H1 (cell line): ENCODE data around the gene ZNF419. TPM values are rescaled to one million over a fixed set of nuclear protein-coding genes. Genes with fewer than 3 reads are reported as not detected.

Source experiments
- CTCF ChIA-PET: fragments of 300-600 bp; sonication (Branson Sonifier 250); formaldehyde crosslinking; loops from one replicate; lab custom pipeline; 2021; ENCODE audit not compliant: partially characterized antibody; lab: Charles Lee
- POLR2A ChIA-PET: fragments of 300-600 bp; sonication (Branson Sonifier 250); formaldehyde crosslinking; loops from one replicate; lab custom pipeline; 2021; ENCODE audit warnings: inconsistent platforms; ENCODE audit not compliant: partially characterized antibody; lab: Charles Lee
- DNase-seq, 2 experiments: peaks; one replicate each; pipeline versions ENCODE4 v3.0.0 to v3.0.0-alpha.2; 2010 to 2022; ENCODE audit warnings: low spot score in 2 of 2, low read depth in 1 of 2, mixed read lengths in 1 of 2
- FAIRE-seq: peaks from 2 replicates; lab custom pipeline; 2011; peaks lifted over from hg19 to GRCh38; lab: Jason Lieb, UNC
- H2AFZ ChIP-seq: 2 replicates; pipeline ENCODE4 v1.8.1; 2012; ENCODE audit warnings: low read length, inconsistent platforms
- H2AK5ac ChIP-seq: 2 replicates; pipeline ENCODE4 v1.6.1; 2013; ENCODE audit warnings: low read depth, low read length
- H2BK120ac ChIP-seq: replicated peaks from 2 replicates; pipeline ENCODE3; 2013; ENCODE audit warnings: low read depth, low read length, inconsistent platforms
- H2BK12ac ChIP-seq: 2 replicates; pipeline ENCODE4 v1.6.1; 2013; ENCODE audit warnings: low read depth, low read length
- H2BK15ac ChIP-seq: 2 replicates; pipeline ENCODE4 v1.6.1; 2013; ENCODE audit warnings: low read length
- H2BK20ac ChIP-seq: 2 replicates; pipeline ENCODE4 v1.6.1; 2013; ENCODE audit warnings: low read length
- H2BK5ac ChIP-seq: 2 replicates; pipeline ENCODE4 v1.6.1; 2013; ENCODE audit warnings: low read depth, low read length
- H3K14ac ChIP-seq: 2 replicates; pipeline ENCODE4 v1.6.1; 2013; ENCODE audit warnings: inconsistent platforms; ENCODE audit not compliant: insufficient read length
- H3K18ac ChIP-seq: 2 replicates; pipeline ENCODE4 v1.6.1; 2013; ENCODE audit warnings: low read length; ENCODE audit errors: extremely low read depth
- H3K23ac ChIP-seq: 2 replicates; pipeline ENCODE4 v1.6.1; 2013; ENCODE audit warnings: inconsistent platforms; ENCODE audit not compliant: insufficient read length
- H3K23me2 ChIP-seq: 2 replicates; pipeline ENCODE4 v1.6.1; 2013; ENCODE audit warnings: low read depth, low read length
- H3K27ac ChIP-seq: 2 replicates; pipeline ENCODE4 v1.6.1; 2011; ENCODE audit warnings: low read depth, low read length, inconsistent platforms
- H3K27me3 ChIP-seq, 4 experiments: replicated peaks in 1 of 4; 1 replicate in 1 of 4; 2 replicates in 3 of 4; pipeline versions ENCODE4 v1.6.1 to v1.8.1; 2011 to 2013; ENCODE audit warnings: low read length in 3 of 4, mild to moderate bottlenecking in 3 of 4, inconsistent platforms in 2 of 4, mixed read lengths in 2 of 4, moderate library complexity in 1 of 4; ENCODE audit not compliant: control insufficient read depth in 3 of 4, insufficient read depth in 3 of 4; ENCODE audit errors: extremely low read depth in 1 of 4
- H3K36me3 ChIP-seq, 4 experiments: 2 replicates each; pipeline versions ENCODE4 v1.6.1 to v1.8.1; 2011 to 2013; ENCODE audit warnings: mild to moderate bottlenecking in 4 of 4, low read length in 3 of 4, moderate library complexity in 2 of 4, control low read depth in 1 of 4, inconsistent platforms in 1 of 4; ENCODE audit not compliant: insufficient read depth in 4 of 4, control insufficient read depth in 2 of 4
- H3K4ac ChIP-seq: replicated peaks from 2 replicates; pipeline ENCODE3; 2013; ENCODE audit warnings: low read length, low read depth, mixed read lengths, inconsistent platforms; ENCODE audit not compliant: insufficient read length
- H3K4me1 ChIP-seq, 4 experiments: replicated peaks in 1 of 4; 1 replicate in 1 of 4; 2 replicates in 3 of 4; pipeline versions ENCODE4 v1.6.1 to v1.8.1; 2011 to 2013; ENCODE audit warnings: low read length in 3 of 4, inconsistent platforms in 2 of 4, mixed read lengths in 1 of 4; ENCODE audit not compliant: insufficient read depth in 4 of 4, control insufficient read depth in 3 of 4
- H3K4me2 ChIP-seq, 2 experiments: 2 replicates each; pipeline versions ENCODE4 v1.6.1 to v1.8.1; 2011 to 2013; ENCODE audit warnings: low read depth in 2 of 2, low read length in 2 of 2, control low read depth in 1 of 2, inconsistent platforms in 1 of 2, mild to moderate bottlenecking in 1 of 2; ENCODE audit not compliant: insufficient read depth in 1 of 2
- H3K4me3 ChIP-seq, 4 experiments: fragments of 200-600, 300-600 bp in 1 of 4; sonication (generic), shearing (Covaris generic), sonication (Bioruptor Twin) in 1 of 4; 2 replicates each; pipeline versions ENCODE4 v1.5.1 to v1.8.1; 2011 to 2016; ENCODE audit warnings: low read length in 4 of 4, low read depth in 3 of 4, control low read depth in 2 of 4, inconsistent platforms in 2 of 4, mild to moderate bottlenecking in 2 of 4, mixed read lengths in 1 of 4, moderate library complexity in 1 of 4; ENCODE audit not compliant: insufficient read depth in 2 of 4; ENCODE audit errors: extremely low read depth in 1 of 4
- H3K56ac ChIP-seq: replicated peaks from 2 replicates; pipeline ENCODE3; 2013; ENCODE audit warnings: low read depth, mild to moderate bottlenecking, mixed read lengths, low read length, inconsistent platforms; ENCODE audit not compliant: insufficient read length
- H3K79me1 ChIP-seq: 2 replicates; pipeline ENCODE4 v1.6.1; 2013; ENCODE audit warnings: low read depth, low read length, control low read depth
- H3K79me2 ChIP-seq, 2 experiments: 2 replicates each; pipeline versions ENCODE4 v1.6.1 to v1.8.1; 2012 to 2013; ENCODE audit warnings: low read length in 2 of 2, mild to moderate bottlenecking in 2 of 2, inconsistent platforms in 1 of 2; ENCODE audit not compliant: insufficient read depth in 2 of 2, control insufficient read depth in 1 of 2
- H3K9ac ChIP-seq, 4 experiments: replicated peaks in 1 of 4; 1 replicate in 1 of 4; 2 replicates in 3 of 4; pipeline versions ENCODE4 v1.6.1 to v1.8.1; 2011 to 2013; ENCODE audit warnings: low read depth in 3 of 4, low read length in 3 of 4, control low read depth in 2 of 4, mild to moderate bottlenecking in 2 of 4, moderate library complexity in 2 of 4, inconsistent platforms in 1 of 4; ENCODE audit errors: extremely low read depth in 1 of 4
- H3K9me3 ChIP-seq, 2 experiments: 2 replicates each; pipeline versions ENCODE4 v1.6.1 to v1.8.1; 2012 to 2013; ENCODE audit warnings: mild to moderate bottlenecking in 2 of 2, moderate library complexity in 2 of 2, control low read depth in 1 of 2, inconsistent platforms in 1 of 2, low read depth in 1 of 2, low read length in 1 of 2, mixed read lengths in 1 of 2; ENCODE audit not compliant: insufficient read depth in 2 of 2
- H4K20me1 ChIP-seq, 2 experiments: replicated peaks in 1 of 2; 2 replicates each; pipeline versions ENCODE3 to v1.8.1; 2011 to 2013; ENCODE audit warnings: inconsistent platforms in 2 of 2, low read length in 2 of 2, mild to moderate bottlenecking in 1 of 2; ENCODE audit not compliant: insufficient read depth in 2 of 2, control insufficient read depth in 1 of 2
- H4K5ac ChIP-seq: 2 replicates; pipeline ENCODE4 v1.6.1; 2013; ENCODE audit warnings: low read length, low read depth, mixed read lengths, inconsistent platforms; ENCODE audit not compliant: insufficient read length
- H4K8ac ChIP-seq: 2 replicates; pipeline ENCODE4 v1.8.0; 2013; ENCODE audit warnings: mild to moderate bottlenecking, moderate library complexity, low read length, inconsistent platforms; ENCODE audit not compliant: insufficient read depth; ENCODE audit errors: extremely low read depth
- H4K91ac ChIP-seq: replicated peaks from 2 replicates; pipeline ENCODE3; 2013; ENCODE audit warnings: low read length, mixed read lengths, inconsistent platforms; ENCODE audit not compliant: insufficient read length
- CBX5 ChIP-seq: fragments of 300-800, 300-1000 bp; sonication (generic); IDR thresholded peaks from 2 replicates; pipeline ENCODE4 v1.7.1; 2016; ENCODE audit warnings: antibody characterized with exemption, low read length, low read depth
- CBX8 ChIP-seq: fragments of 300-800, 300-1000 bp; sonication (generic); IDR thresholded peaks from 2 replicates; pipeline ENCODE4 v1.7.1; 2016; ENCODE audit warnings: low read depth, low read length, borderline replicate concordance
- CTCF ChIP-seq, 3 experiments: IDR thresholded peaks; 1 replicate in 2 of 3; 2 replicates in 1 of 3; pipeline versions ENCODE4 v1.5.1 to v1.6.1; 2011; ENCODE audit warnings: low read length in 3 of 3, mild to moderate bottlenecking in 3 of 3, inconsistent platforms in 2 of 3, low read depth in 1 of 3, moderate library complexity in 1 of 3; ENCODE audit not compliant: insufficient read depth in 1 of 3; ENCODE audit errors: control extremely low read depth in 1 of 3
- EGR1 ChIP-seq: IDR thresholded peaks from 2 replicates; pipeline ENCODE4 v1.6.1; 2011; ENCODE audit warnings: low read depth, low read length, borderline replicate concordance
- GTF2F1 ChIP-seq: IDR thresholded peaks from 2 replicates; pipeline ENCODE4 v1.6.1; 2012; ENCODE audit warnings: low read depth, low read length, improper control_type of control experiment, borderline replicate concordance
- NANOG ChIP-seq: IDR thresholded peaks from 2 replicates; pipeline ENCODE4 v1.6.1; 2011; ENCODE audit warnings: low read length, low read depth, mild to moderate bottlenecking, inconsistent platforms; ENCODE audit not compliant: insufficient read depth, poor library complexity, severe bottlenecking
- RAD21 ChIP-seq, 2 experiments: IDR thresholded peaks in 1 of 2; conservative IDR thresholded peaks in 1 of 2; 2 replicates each; pipeline ENCODE4 v1.6.1; 2011; ENCODE audit warnings: low read depth in 2 of 2, low read length in 2 of 2, improper control_type of control experiment in 1 of 2, inconsistent platforms in 1 of 2, mild to moderate bottlenecking in 1 of 2, moderate library complexity in 1 of 2
- SP2 ChIP-seq: IDR thresholded peaks from 2 replicates; pipeline ENCODE4 v1.6.1; 2012; ENCODE audit warnings: mild to moderate bottlenecking, low read length, inconsistent platforms
- YY1 ChIP-seq: IDR thresholded peaks from 2 replicates; pipeline ENCODE4 v1.6.1; 2011; ENCODE audit warnings: low read depth, mild to moderate bottlenecking, low read length
- WGBS, 2 experiments: shearing (Covaris generic) in 1 of 2; methylation state at CpG; one replicate each; pipeline versions ENCODE4 v1.1.6 to v1.1.7; 2013 to 2015; ENCODE audit warnings: low lambda C conversion rate in 2 of 2, mixed read lengths in 2 of 2, inconsistent platforms in 1 of 2, low coverage in 1 of 2, missing lambda C conversion rate in 1 of 2; ENCODE audit not compliant: insufficient replicate concordance in 2 of 2, insufficient coverage in 1 of 2, insufficient read length in 1 of 2; ENCODE audit errors: extremely low coverage in 1 of 2, missing lambda C conversion rate in 1 of 2; 5-methylcytosine and 5-hydroxymethylcytosine counted together
- polyA plus RNA-seq, 7 experiments: library from polyadenylated mRNA; depleted of rRNA in 3 of 7; stranded (reverse) in 5 of 7; unstranded in 2 of 7; fragments of >200 nt in 5 of 7; fragments of 200-250 nt in 2 of 7; gene quantifications; 1 replicate in 5 of 7; 2 replicates in 1 of 7; 4 replicates in 1 of 7; pipeline versions ENCODE4 v1.2.1 to v1.2.3, GENCODE V29; 2011 to 2013; ENCODE audit warnings: missing spikeins in 2 of 7, mixed read lengths in 2 of 7
- total RNA-seq: library from RNA; stranded (reverse); fragmentation: NEBNext Ultra II Directional; extraction: Animal tissue kit (Norgen Biotek cat#: 25700); gene quantifications from 2 replicates; pipeline ENCODE4 v1.2.1, GENCODE V29; 2021

ZNF419 gene
- total and polyA plus RNA-seq, 2 of the 8 experiments (the other 6 are each of a cell fraction or from before 2014, with no cell fraction given): 5.8 to 11.9 TPM

GRCh38 chr19:57465680-57466381, 21.7 kb upstream of the ZNF419 start:
- Histone ChIP-seq H2BK15ac (no peak overlapping the region), H4K8ac (no peak overlapping the region), H4K91ac (no peak overlapping the region), H3K18ac (no peak overlapping the region), H3K23ac (no peak overlapping the region), H2AFZ (no peak overlapping the region), H3K14ac (no peak overlapping the region), H3K4me2 (no peak overlapping the region), H3K36me3 (peaks cover 0 to 22% (median 0%) of the 10 kb centered on the region in 4 experiments; a peak in 4 of 8 replicates), H3K23me2 (no peaks in the 10 kb centered on the region), H2BK5ac (no peak overlapping the region), H2AK5ac (no peak overlapping the region), H4K5ac (no peak overlapping the region), H3K4ac (no peak overlapping the region), H3K9ac (no peak overlapping the region), H3K79me2 (no peaks in the 10 kb centered on the region), H3K56ac (no peak overlapping the region), H3K79me1 (no peaks in the 10 kb centered on the region), H3K27me3 (no peaks in the 10 kb centered on the region), H3K27ac (no peak overlapping the region), H2BK12ac (no peak overlapping the region), H2BK120ac (no peak overlapping the region), H2BK20ac (no peak overlapping the region), H4K20me1 (no peaks in the 10 kb centered on the region)
- peak in 1 of 2 experiments; percentile 56 for DNase-seq
- 71% methylated on average over 5 of the region's 5 CpGs; no CpG with 5 or more reads in 1 of the 2 experiments for WGBS, 2 experiments
- POLR2A ChIA-PET: interaction anchor here (1.1 to 1.5 kb wide), 2 partner anchors 28 to 217 kb away, joined by 3 to 4 read pairs; partner anchors contain the start of gene ZNF551
- peak; percentile 52 for FAIRE-seq
- CTCF ChIA-PET: interaction anchor here (0.8 to 1.7 kb wide), 6 partner anchors 10 to 438 kb away, joined by 3 to 10 read pairs (median 4); partner anchors contain the start of genes ZNF552 and ZNF772
- peak in 2 of 3 experiments; percentile 57 to 74; a peak in 3 of 4 replicates for TF ChIP-seq CTCF (IDR thresholded peaks at IDR 0.05; ENCODE audit: control extremely low read depth in 1 of 3, insufficient read depth in 1 of 3, low read depth in 1 of 3, low read length in 3 of 3)
- 0 out of 2 replicates have a peak, but pooled peaks have one; percentile 57 for TF ChIP-seq GTF2F1
- no peak for TF ChIP-seq CBX8
- no peak for TF ChIP-seq EGR1
- TF ChIP-seq NANOG: no peak
- no peak for TF ChIP-seq YY1
- no peak for TF ChIP-seq SP2
- TF ChIP-seq CBX5: no peak
- TF ChIP-seq RAD21 (IDR thresholded peaks at IDR 0.05 in 1 of 2, conservative IDR thresholded peaks at IDR 0.05 in 1 of 2; ENCODE audit: low read depth in 2 of 2, low read length in 2 of 2): peak; percentile 83 to 84
- TF ChIP-seq, all 59 proteins: peak for 3
- H3K4me3 ChIP-seq: no peak overlapping the region
- H3K4me1 ChIP-seq: no peaks in the 10 kb centered on the region
- H3K9me3 ChIP-seq: peaks cover 34 to 37% of the 10 kb centered on the region in 2 experiments
